K562 (cell line): ENCODE measurements around the gene AKAP10. TPM values are rescaled to one million over a fixed set of nuclear protein-coding genes. Genes with fewer than 3 reads are reported as not detected.

Experiments used
- ATAC-seq: fragments of 200-7000 bp; cut with Tn5 transposase; 3 replicates; pipeline ENCODE4 v1.9.1; 2020; ENCODE audit warnings: moderate library complexity
- BruUV-seq: library from RNA; stranded (reverse); fragments of 400-500 nt; replicated peaks from 2 replicates; lab custom pipeline; 2021; lab: Mats Ljungman, UMichigan
- CTCF ChIA-PET: fragments of 300-600 bp; formaldehyde crosslinking; extraction: SDS; loops from one replicate; lab custom pipeline; 2021; ENCODE audit warnings: low intra/inter-chr PET ratio; lab: Yijun Ruan, JAX
- POLR2A ChIA-PET: fragments of 300-600, 350-650 bp; sonication (Branson Sonifier 250); formaldehyde crosslinking; extraction: SDS; loops from one replicate; lab custom pipeline; 2021; ENCODE audit warnings: antibody characterized with exemption, inconsistent platforms; lab: Yijun Ruan, JAX
- DNase-seq, 4 experiments: peaks; one replicate each; pipeline versions ENCODE4 v3.0.0 to v3.0.0-alpha.2; 2011 to 2018; ENCODE audit warnings: low spot score in 3 of 4, mixed read lengths in 3 of 4; ENCODE audit errors: extremely low read depth in 1 of 4
- FAIRE-seq: peaks from 2 replicates; lab custom pipeline; 2011; peaks lifted over from hg19 to GRCh38; lab: Jason Lieb, UNC
- H2AFZ ChIP-seq: 2 replicates; pipeline ENCODE4 v1.6.0; 2011; ENCODE audit warnings: low read depth, low read length, control low read depth, inconsistent platforms
- H3K27ac ChIP-seq: fragments of 200-600 bp; 3 replicates; pipeline ENCODE4 v1.8.0; 2011; ENCODE audit warnings: low read depth, mild to moderate bottlenecking, control low read depth, inconsistent platforms, low read length, moderate library complexity, mixed read lengths; ENCODE audit errors: extremely low read depth
- H3K27me3 ChIP-seq, 2 experiments: fragments of 300-600 bp in 1 of 2; 2 replicates in 1 of 2; 3 replicates in 1 of 2; pipeline versions ENCODE4 v1.6.0 to v1.8.0; 2011; ENCODE audit warnings: inconsistent platforms in 2 of 2, low read length in 2 of 2, mild to moderate bottlenecking in 1 of 2, mixed read lengths in 1 of 2, moderate library complexity in 1 of 2; ENCODE audit not compliant: control insufficient read depth in 2 of 2, insufficient read depth in 2 of 2
- H3K36me3 ChIP-seq: fragments of 300-600 bp; 3 replicates; pipeline ENCODE4 v1.8.0; 2011; ENCODE audit warnings: mild to moderate bottlenecking, low read length, inconsistent platforms; ENCODE audit not compliant: control insufficient read depth, insufficient read depth
- H3K4me1 ChIP-seq, 2 experiments: fragments of 200-600 bp in 1 of 2; replicated peaks in 1 of 2; 2 replicates in 1 of 2; 3 replicates in 1 of 2; pipeline versions ENCODE4 v1.5.1 to v1.8.0; 2011; ENCODE audit warnings: inconsistent platforms in 2 of 2, low read length in 2 of 2, mild to moderate bottlenecking in 1 of 2, mixed read lengths in 1 of 2, moderate library complexity in 1 of 2; ENCODE audit not compliant: control insufficient read depth in 2 of 2, insufficient read depth in 2 of 2
- H3K4me2 ChIP-seq: 2 replicates; pipeline ENCODE4 v1.6.1; 2011; ENCODE audit warnings: low read length, control low read depth, inconsistent platforms, mixed read lengths; ENCODE audit not compliant: insufficient read depth
- H3K4me3 ChIP-seq: fragments of 200-600 bp; sonication (generic), shearing (Covaris generic); 2 replicates; pipeline ENCODE4 v1.5.1; 2016; ENCODE audit warnings: control low read depth, inconsistent platforms
- H3K79me2 ChIP-seq: fragments of 200-600 bp; 3 replicates; pipeline ENCODE4 v1.8.0; 2011; ENCODE audit warnings: low read length, inconsistent platforms; ENCODE audit not compliant: control insufficient read depth, insufficient read depth
- H3K9ac ChIP-seq, 2 experiments: 2 replicates each; pipeline versions ENCODE4 v1.6.0 to v1.6.1; 2011; ENCODE audit warnings: low read depth in 2 of 2, low read length in 2 of 2, control low read depth in 1 of 2, inconsistent platforms in 1 of 2, mild to moderate bottlenecking in 1 of 2, mixed read lengths in 1 of 2; ENCODE audit not compliant: insufficient read depth in 1 of 2
- H3K9me1 ChIP-seq: one replicate; pipeline ENCODE4 v1.6.0; 2011; ENCODE audit warnings: inconsistent platforms, mild to moderate bottlenecking, low read length, moderate library complexity; ENCODE audit not compliant: control insufficient read depth, insufficient read depth
- H3K9me3 ChIP-seq: replicated peaks from 2 replicates; pipeline ENCODE4 v1.5.1; 2011; ENCODE audit warnings: low read depth, low read length, inconsistent platforms; ENCODE audit not compliant: control insufficient read depth, insufficient read depth
- H4K20me1 ChIP-seq: replicated peaks from 2 replicates; pipeline ENCODE4 v1.6.1; 2011; ENCODE audit warnings: low read length, inconsistent platforms, mixed read lengths; ENCODE audit not compliant: control insufficient read depth, insufficient read depth
- HDAC3 ChIP-seq: fragments of 450-650 bp; IDR thresholded peaks from 2 replicates; pipeline ENCODE4 v1.6.1; 2018; ENCODE audit warnings: borderline replicate concordance, mild to moderate bottlenecking, moderate library complexity; ENCODE audit not compliant: partially characterized antibody
- MBD2 ChIP-seq: sonication (generic); IDR thresholded peaks from 2 replicates; pipeline ENCODE4 v1.6.1; 2016; ENCODE audit warnings: low read depth, borderline replicate concordance
- SMC3 ChIP-seq: conservative IDR thresholded peaks from 2 replicates; pipeline ENCODE4 v1.6.1; 2011; ENCODE audit warnings: low read depth, low read length, improper control_type of control experiment; ENCODE audit not compliant: insufficient read depth
- YY1 ChIP-seq, 3 experiments: IDR thresholded peaks; 2 replicates each; pipeline ENCODE4 v1.6.1; 2011; ENCODE audit warnings: low read length in 2 of 3, mild to moderate bottlenecking in 2 of 3, moderate library complexity in 2 of 3, borderline replicate concordance in 1 of 3, control low read depth in 1 of 3, low read depth in 1 of 3; ENCODE audit not compliant: insufficient read depth in 3 of 3, insufficient replicate concordance in 2 of 3, control insufficient read depth in 1 of 3, insufficient read length in 1 of 3; ENCODE audit errors: extremely low read depth in 1 of 3
- ZNF695 ChIP-seq: fragments of 450-650 bp; formaldehyde crosslinking; IDR thresholded peaks from 2 replicates; pipeline ENCODE4 v1.4.0; 2020; ENCODE audit warnings: mild to moderate bottlenecking, moderate library complexity
- WGBS: fragments of 100-300 bp; shearing (Covaris generic); methylation state at CpG from one replicate; pipeline ENCODE4 v1.1.6; 2016; ENCODE audit warnings: low coverage, mixed read lengths; ENCODE audit not compliant: insufficient coverage; ENCODE audit errors: missing lambda C conversion rate; 5-methylcytosine and 5-hydroxymethylcytosine counted together
- in situ Hi-C: fragments of 300-500 bp; cut with MboI; formaldehyde crosslinking; loops from 4 replicates; pipeline ENCODE4 v1.15.0; 2018; ENCODE audit warnings: inconsistent platforms, mixed read lengths
- intact Hi-C: fragments of 100-400 bp; cut with micrococcal nuclease; formaldehyde crosslinking; loops from 2 replicates; pipeline ENCODE4 v1.14.2; 2022
- polyA plus RNA-seq, 8 experiments: library from polyadenylated mRNA; depleted of rRNA in 4 of 8; stranded (reverse) in 5 of 8; unstranded in 3 of 8; fragments of >200 nt; fragmentation: Nextera tagmentation in 2 of 8; fragmentation: Illumina TruSeq in 1 of 8; extraction: Ambion mirVana in 2 of 8; extraction: Trizol in 1 of 8; gene quantifications; 2 replicates each; pipeline versions ENCODE4 v1.2.1 to v1.2.3, GENCODE V29; 2011 to 2014; ENCODE audit warnings: inconsistent platforms in 1 of 8, missing spikeins in 1 of 8
- total RNA-seq, 7 experiments: library from RNA; depleted of rRNA in 6 of 7; stranded (reverse); fragments of >200 nt in 6 of 7; fragmentation: Illumina TruSeq in 2 of 7; extraction: Trizol in 2 of 7; gene quantifications; 2 replicates each; pipeline versions ENCODE4 v1.2.1 to v1.2.3, GENCODE V29; 2011 to 2021; ENCODE audit warnings: low replicate concordance in 1 of 7
- TF ChIP-seq, protein P1 (sequence below), 3 experiments: fragments of 200-800 bp in 1 of 3; fragments of 250-450 bp in 1 of 3; fragments of 450-650 bp in 1 of 3; sonication (Bioruptor Pico) in 1 of 3; sonication (Bioruptor generic) in 1 of 3; formaldehyde crosslinking in 1 of 3; IDR thresholded peaks; 2 replicates each; pipeline versions ENCODE4 v1.6.1 to v1.8.0; 2016 to 2022; ENCODE audit warnings: mild to moderate bottlenecking in 2 of 3, missing genetic modification characterization in 2 of 3, missing compliant biosample characterization in 1 of 3, moderate library complexity in 1 of 3
- TF ChIP-seq, protein P2 (sequence below): fragments of 450-650 bp; formaldehyde crosslinking; IDR thresholded peaks from 2 replicates; pipeline ENCODE4 v1.4.0; 2022; ENCODE audit warnings: missing genetic modification characterization

AKAP10 gene
- total and polyA plus RNA-seq, 9 of the 15 experiments (the other 6 are each of a cell fraction or from before 2014, with no cell fraction given) = 4.0 to 20.3 (median 8.2) TPM

DNA sequence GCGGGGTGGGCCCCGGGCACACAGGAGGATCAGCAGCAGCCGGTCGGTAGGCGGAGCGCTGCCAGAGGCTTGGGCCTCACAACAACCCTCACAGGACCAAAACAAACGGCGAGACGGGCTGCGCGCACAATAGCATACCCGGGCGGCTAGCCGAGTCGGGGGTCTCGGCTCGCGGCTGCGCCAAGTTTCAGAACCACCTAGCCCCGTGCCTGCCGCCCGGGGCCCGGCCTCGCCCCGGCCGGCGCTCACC, 110.6 kb downstream of the AKAP10 start:
- in situ Hi-C loops (no loop called here), intact Hi-C loops (no loop called here)
- ATAC-seq (no peak), FAIRE-seq (no peak), DNase-seq (no peak)
- TF ChIP-seq ZNF695 (CRISPR knock-in tag) = no peak
- TF ChIP-seq, protein P1, sequence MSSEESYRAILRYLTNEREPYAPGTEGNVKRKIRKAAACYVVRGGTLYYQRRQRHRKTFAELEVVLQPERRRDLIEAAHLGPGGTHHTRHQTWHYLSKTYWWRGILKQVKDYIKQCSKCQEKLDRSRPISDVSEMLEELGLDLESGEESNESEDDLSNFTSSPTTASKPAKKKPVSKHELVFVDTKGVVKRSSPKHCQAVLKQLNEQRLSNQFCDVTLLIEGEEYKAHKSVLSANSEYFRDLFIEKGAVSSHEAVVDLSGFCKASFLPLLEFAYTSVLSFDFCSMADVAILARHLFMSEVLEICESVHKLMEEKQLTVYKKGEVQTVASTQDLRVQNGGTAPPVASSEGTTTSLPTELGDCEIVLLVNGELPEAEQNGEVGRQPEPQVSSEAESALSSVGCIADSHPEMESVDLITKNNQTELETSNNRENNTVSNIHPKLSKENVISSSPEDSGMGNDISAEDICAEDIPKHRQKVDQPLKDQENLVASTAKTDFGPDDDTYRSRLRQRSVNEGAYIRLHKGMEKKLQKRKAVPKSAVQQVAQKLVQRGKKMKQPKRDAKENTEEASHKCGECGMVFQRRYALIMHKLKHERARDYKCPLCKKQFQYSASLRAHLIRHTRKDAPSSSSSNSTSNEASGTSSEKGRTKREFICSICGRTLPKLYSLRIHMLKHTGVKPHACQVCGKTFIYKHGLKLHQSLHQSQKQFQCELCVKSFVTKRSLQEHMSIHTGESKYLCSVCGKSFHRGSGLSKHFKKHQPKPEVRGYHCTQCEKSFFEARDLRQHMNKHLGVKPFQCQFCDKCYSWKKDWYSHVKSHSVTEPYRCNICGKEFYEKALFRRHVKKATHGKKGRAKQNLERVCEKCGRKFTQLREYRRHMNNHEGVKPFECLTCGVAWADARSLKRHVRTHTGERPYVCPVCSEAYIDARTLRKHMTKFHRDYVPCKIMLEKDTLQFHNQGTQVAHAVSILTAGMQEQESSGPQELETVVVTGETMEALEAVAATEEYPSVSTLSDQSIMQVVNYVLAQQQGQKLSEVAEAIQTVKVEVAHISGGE (CRISPR knock-in tag; IDR thresholded peaks at IDR 0.05) = no peak
- no peak for TF ChIP-seq MBD2
- TF ChIP-seq, protein P2, sequence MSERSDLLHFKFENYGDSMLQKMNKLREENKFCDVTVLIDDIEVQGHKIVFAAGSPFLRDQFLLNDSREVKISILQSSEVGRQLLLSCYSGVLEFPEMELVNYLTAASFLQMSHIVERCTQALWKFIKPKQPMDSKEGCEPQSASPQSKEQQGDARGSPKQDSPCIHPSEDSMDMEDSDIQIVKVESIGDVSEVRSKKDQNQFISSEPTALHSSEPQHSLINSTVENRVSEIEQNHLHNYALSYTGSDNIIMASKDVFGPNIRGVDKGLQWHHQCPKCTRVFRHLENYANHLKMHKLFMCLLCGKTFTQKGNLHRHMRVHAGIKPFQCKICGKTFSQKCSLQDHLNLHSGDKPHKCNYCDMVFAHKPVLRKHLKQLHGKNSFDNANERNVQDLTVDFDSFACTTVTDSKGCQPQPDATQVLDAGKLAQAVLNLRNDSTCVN = no peak
- no peak for TF ChIP-seq YY1 (IDR thresholded peaks at IDR 0.05; ENCODE audit: borderline replicate concordance in 1 of 3, control insufficient read depth in 1 of 3, extremely low read depth in 1 of 3, insufficient read depth in 3 of 3, insufficient read length in 1 of 3, insufficient replicate concordance in 2 of 3, low read depth in 1 of 3, low read length in 2 of 3)
- TF ChIP-seq HDAC3 = no peak
- TF ChIP-seq SMC3 = no peak
- BruUV-seq = no TSS peak
- CTCF ChIA-PET = no interaction called here
- Histone ChIP-seq H4K20me1 (no peaks in the 10 kb centered on the region), H3K9me1 (no peaks in the 10 kb centered on the region), H2AFZ (no peak overlapping the region), H3K36me3 (no peaks in the 10 kb centered on the region), H3K79me2 (no peaks in the 10 kb centered on the region), H3K4me1 (no peaks in the 10 kb centered on the region; a peak in 1 of 5 replicates), H3K9me3 (no peaks in the 10 kb centered on the region), H3K9ac (no peak overlapping the region), H3K27ac (no peak overlapping the region), H3K4me3 (no peak overlapping the region), H3K27me3 (no peaks in the 10 kb centered on the region), H3K4me2 (no peak overlapping the region)
- POLR2A ChIA-PET = no interaction called here
- WGBS = 40% methylated on average over 1 of the region's 27 CpGs
